ENCODE results near the gene VBP1. TPM values are rescaled to one million over a fixed set of nuclear protein-coding genes. Genes with fewer than 3 reads are reported as not detected.
A peak's percentile ranks its signal among the peaks of the same experiment; 100 is the strongest.

The VBP1 gene
- total RNA-seq: 10 to 100 TPM; 31.8 to 57.2 (median 42.3) TPM

GRCh38 chrX:155216179-155216939 lies at the start of gene VBP1:
TSS of gene VBP1 (plus strand) at chrX:155216460. CDS start at chrX:155216483, 23 bp downstream.
- 0 to 18% methylated on average over 1 to 11 of the region's 53 CpGs for WGBS, 2 donors (ENCODE audit: low coverage in 1 of 2)
- peak; percentile 97 for ATAC-seq

GRCh38 chrX:155169881-155170280 lies 46.4 kb upstream of the VBP1 start:
- Histone ChIP-seq H3K4me3 (no peak overlapping the region), H3K27me3 (no peaks in the 10 kb centered on the region), H3K4me1 (no peaks in the 10 kb centered on the region), H3K27ac (no peak overlapping the region), H3K36me3 (no peaks in the 10 kb centered on the region), H3K9me3 (no peaks in the 10 kb centered on the region)
- ATAC-seq: no peak
- WGBS, 2 donors (ENCODE audit: low coverage in 1 of 2): 19 to 21% methylated on average over 2 of the region's 2 CpGs
- TF ChIP-seq POLR2AphosphoS5 (IDR thresholded peaks at IDR 0.05) (no peak), POLR2A (IDR thresholded peaks at IDR 0.05) (no peak), EP300 (IDR thresholded peaks at IDR 0.05) (no peak), CTCF (IDR thresholded peaks at IDR 0.05) (no peak)

More at GRCh38 chrX:155216179-155216939, at the start of gene VBP1:
- Histone ChIP-seq H3K4me1 (peaks cover 0 to 25% (median 3%) of the 10 kb centered on the region in 3 donors), H3K27ac (peak within 1 kb of the TSS; percentile 87 to 92 (median 90)), H3K36me3 (peaks cover 0 to 11% of the 10 kb centered on the region in 2 donors), H3K27me3 (no peaks in the 10 kb centered on the region), H3K4me3 (peak within 1 kb of the TSS; percentile 79 to 92), H3K9me3 (no peaks in the 10 kb centered on the region)
- TF ChIP-seq POLR2A (IDR thresholded peaks at IDR 0.05): no peak
- peak; percentile 14 to 63 (median 30) for TF ChIP-seq CTCF (IDR thresholded peaks at IDR 0.05)
- TF ChIP-seq POLR2AphosphoS5 (IDR thresholded peaks at IDR 0.05): peak; percentile 10

GRCh38 chrX:155179346-155179997 lies 36.8 kb upstream of the VBP1 start:
- Histone ChIP-seq H3K9me3 (no peaks in the 10 kb centered on the region), H3K27me3 (no peaks in the 10 kb centered on the region), H3K4me3 (no peak overlapping the region), H3K4me1 (no peaks in the 10 kb centered on the region), H3K36me3 (no peaks in the 10 kb centered on the region), H3K27ac (no peak overlapping the region)
- ATAC-seq: no peak
- TF ChIP-seq POLR2AphosphoS5 (IDR thresholded peaks at IDR 0.05) (no peak), POLR2A (IDR thresholded peaks at IDR 0.05) (no peak), EP300 (IDR thresholded peaks at IDR 0.05) (no peak), CTCF (IDR thresholded peaks at IDR 0.05) (no peak)

GRCh38 chrX:155188786-155189185 lies 27.5 kb upstream of the VBP1 start:
- H3K9me3 ChIP-seq: peaks cover 0 to 4% (median 0%) of the 10 kb centered on the region in 3 donors
- H3K4me1 ChIP-seq: no peaks in the 10 kb centered on the region
- ATAC-seq: no peak
- H3K36me3 ChIP-seq: no peaks in the 10 kb centered on the region
- 58 to 63% methylated on average over 3 to 5 of the region's 5 CpGs for WGBS, 2 donors (ENCODE audit: low coverage in 1 of 2)
- no peak overlapping the region for H3K4me3 ChIP-seq
- H3K27ac ChIP-seq: no peak overlapping the region
- TF ChIP-seq POLR2A (IDR thresholded peaks at IDR 0.05) (no peak), POLR2AphosphoS5 (IDR thresholded peaks at IDR 0.05) (no peak), EP300 (IDR thresholded peaks at IDR 0.05) (no peak), CTCF (IDR thresholded peaks at IDR 0.05) (no peak)
- no peaks in the 10 kb centered on the region for H3K27me3 ChIP-seq

All from gastroesophageal sphincter (tissue), 4 donors.